RWPE1 (cell line): Measurements from ENCODE around the gene HAND2.

ENCODE experiments used
- CTCF ChIA-PET: fragments of 350-600 bp; sonication (Branson Sonifier 250); formaldehyde crosslinking; extraction: SDS; loops from one replicate; lab custom pipeline; 2021; lab: Yijun Ruan, JAX
- POLR2A ChIA-PET: fragments of 400-600 bp; formaldehyde crosslinking; extraction: SDS; loops from one replicate; lab custom pipeline; 2020; ENCODE audit warnings: antibody characterized with exemption; ENCODE audit not compliant: low non-redundant PET; lab: Yijun Ruan, JAX
- DNase-seq: peaks from one replicate; pipeline ENCODE4 v3.0.0; 2012; ENCODE audit warnings: low spot score
- H3K27ac ChIP-seq: fragments of 450-650 bp; 2 replicates; pipeline ENCODE4 v1.5.1; 2017
- CTCF ChIP-seq: fragments of 450-650 bp; conservative IDR thresholded peaks from 2 replicates; pipeline ENCODE4 v1.5.1; 2017; ENCODE audit warnings: low read depth, mild to moderate bottlenecking

The HAND2 gene

DNA sequence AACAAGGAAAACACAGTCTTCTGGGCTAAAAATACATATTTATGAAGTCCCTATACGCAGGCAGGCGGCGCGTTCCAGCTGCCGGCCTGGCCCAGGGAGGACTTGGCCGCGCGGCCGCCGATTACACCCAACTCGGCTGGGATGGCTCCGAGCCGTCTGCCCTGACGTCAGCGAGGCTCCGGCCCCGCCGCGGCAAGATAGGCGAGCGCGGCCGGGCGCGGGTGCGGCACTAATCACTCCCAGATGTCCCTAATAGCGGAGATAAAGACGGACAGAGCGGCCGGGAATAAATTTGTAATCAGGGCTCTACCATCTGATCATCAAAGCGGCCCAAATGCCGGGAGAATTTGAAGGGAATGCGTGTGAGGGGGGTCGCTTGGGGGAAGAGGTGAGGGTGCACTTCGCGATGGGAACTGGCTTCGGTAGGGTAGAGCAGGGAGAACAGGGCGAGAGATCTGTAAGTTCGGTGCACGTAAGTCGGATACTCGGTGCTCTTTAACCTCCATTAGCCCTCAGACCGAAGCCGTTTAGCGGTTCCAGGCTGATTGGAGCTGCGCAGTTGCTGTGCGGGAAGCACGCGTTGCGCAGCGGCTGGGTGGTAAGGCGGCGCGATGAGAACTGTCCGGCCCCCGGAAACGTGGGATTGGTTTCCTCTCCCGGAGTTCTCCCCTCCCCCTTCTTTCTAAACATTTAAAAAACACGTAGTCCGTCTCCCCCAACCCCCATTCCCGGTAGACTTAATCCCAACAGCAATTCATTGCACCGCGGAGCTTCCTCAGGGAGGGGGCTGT, 7.7 kb downstream of the HAND2 start:
- ChIA-PET POLR2A (no interaction called here), CTCF (no interaction called here)
- no peak for TF ChIP-seq CTCF
- peak; percentile 72 for DNase-seq
- H3K27ac ChIP-seq = no peak overlapping the region

GRCh38 chr4:173521467-173522159, 8.4 kb downstream of the HAND2 start:
- H3K27ac ChIP-seq = no peak overlapping the region
- peak; percentile 19 for DNase-seq
- POLR2A ChIA-PET = no interaction called here
- TF ChIP-seq CTCF = no peak
- CTCF ChIA-PET = no interaction called here

DNA sequence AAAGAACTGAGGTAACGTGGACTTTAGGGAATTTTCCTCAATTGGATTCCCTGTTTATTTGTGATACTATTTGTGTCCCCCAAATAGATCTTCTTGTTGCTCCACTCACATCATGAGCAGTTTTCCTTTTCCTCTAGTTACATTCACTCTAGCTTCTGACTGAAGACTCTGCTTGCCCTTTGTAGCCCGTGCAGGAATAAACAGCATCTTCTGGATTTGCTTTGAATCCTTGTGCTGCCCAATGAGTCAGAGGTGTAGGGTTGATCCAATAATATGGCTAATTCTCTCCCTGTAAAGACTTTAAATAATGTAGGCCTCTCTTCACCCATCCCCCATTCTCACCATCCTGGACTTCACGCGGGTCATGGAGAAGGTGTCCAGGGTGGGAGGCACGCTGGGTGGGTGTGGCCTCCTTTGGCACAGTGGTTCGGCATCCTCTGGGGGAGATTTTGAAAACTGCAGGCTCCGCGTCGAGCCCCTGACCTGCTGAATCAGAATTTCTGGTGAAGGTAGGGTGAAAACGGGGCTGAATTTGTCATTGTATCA, 9.0 kb downstream of the HAND2 start:
- no peak for DNase-seq
- no peak overlapping the region for H3K27ac ChIP-seq
- TF ChIP-seq CTCF = no peak
- ChIA-PET CTCF (no interaction called here), POLR2A (no interaction called here)

- no peak for TF ChIP-seq CTCF
- H3K27ac ChIP-seq = no peak overlapping the region
- ChIA-PET CTCF (interaction anchor here (0.7 kb wide), 1 partner anchor 13 kb away, joined by 3 read pairs; no protein-coding TSS in a partner anchor), POLR2A (no interaction called here)
- DNase-seq = no peak
Measured at GRCh38 chr4:173519111-173520101, 10.6 kb downstream of the HAND2 start.

- no peak for TF ChIP-seq CTCF
- CTCF ChIA-PET = no interaction called here
- POLR2A ChIA-PET = no interaction called here
- H3K27ac ChIP-seq = no peak overlapping the region
- no peak for DNase-seq
Measured at GRCh38 chr4:173518425-173519102, 11.5 kb downstream of the HAND2 start.
